GM12864 (cell line): ENCODE results near the gene GNG4.
A peak's percentile ranks its signal among the peaks of the same experiment; 100 is the strongest.

Experiments
- DNase-seq: peaks from one replicate; pipeline ENCODE4 v3.0.0-alpha.2; 2011; ENCODE audit warnings: low read depth
- H3K4me3 ChIP-seq: 2 replicates; pipeline ENCODE4 v1.5.1; 2011; ENCODE audit warnings: mild to moderate bottlenecking, low read depth, low read length, control low read depth
- TF ChIP-seq, protein P1 (sequence below): IDR thresholded peaks from 2 replicates; pipeline ENCODE4 v1.5.1; 2011; ENCODE audit warnings: low read depth, mild to moderate bottlenecking, moderate library complexity, low read length, control low read depth, inconsistent platforms; ENCODE audit errors: missing control alignments

Gene GNG4

DNA sequence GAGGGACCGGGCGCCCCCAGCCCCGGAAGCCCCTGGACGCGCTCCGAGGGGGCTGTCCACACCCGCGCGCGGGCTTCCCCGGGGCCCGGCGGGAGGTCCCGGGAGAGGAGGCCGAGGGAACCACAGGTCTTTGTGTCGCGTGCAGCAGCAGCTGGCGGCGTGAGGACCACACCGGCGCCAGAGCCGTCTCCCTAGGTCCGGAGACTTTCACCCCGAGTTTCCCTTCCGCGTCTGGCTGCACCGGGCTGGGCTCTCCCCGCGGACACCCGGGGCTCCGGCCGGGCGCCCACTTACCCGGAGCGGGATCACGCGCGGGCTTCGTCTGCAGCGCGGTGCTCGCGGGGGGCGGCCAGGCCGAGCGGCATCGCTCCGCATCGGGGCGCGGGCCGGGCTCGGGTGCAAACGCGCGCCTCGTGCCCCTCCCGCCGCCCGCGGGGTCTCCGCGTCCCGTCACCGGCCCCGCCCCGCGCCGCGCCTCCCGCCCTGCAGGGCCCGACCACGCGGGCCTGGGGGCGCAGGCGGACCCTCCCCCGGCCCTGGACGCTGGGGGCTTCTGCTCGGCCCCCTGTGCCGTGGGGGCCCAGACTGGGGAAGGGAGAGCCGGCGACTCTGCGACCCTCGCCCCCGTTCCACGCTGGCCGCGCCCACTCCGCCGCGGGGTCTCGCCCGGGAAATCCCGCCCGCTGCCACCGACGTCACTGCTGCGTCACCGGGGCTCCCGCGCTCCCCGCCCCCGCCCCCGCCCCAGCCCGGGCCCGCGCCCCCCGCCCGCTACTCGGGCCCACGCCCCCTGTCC lies at the start of gene GNG4:
Gene GNG4, minus strand, starts transcription at position 417 of the 796 bp plus-strand sequence. CDS start 65,946 bp downstream, outside the sequence.
- TF ChIP-seq, protein P1, sequence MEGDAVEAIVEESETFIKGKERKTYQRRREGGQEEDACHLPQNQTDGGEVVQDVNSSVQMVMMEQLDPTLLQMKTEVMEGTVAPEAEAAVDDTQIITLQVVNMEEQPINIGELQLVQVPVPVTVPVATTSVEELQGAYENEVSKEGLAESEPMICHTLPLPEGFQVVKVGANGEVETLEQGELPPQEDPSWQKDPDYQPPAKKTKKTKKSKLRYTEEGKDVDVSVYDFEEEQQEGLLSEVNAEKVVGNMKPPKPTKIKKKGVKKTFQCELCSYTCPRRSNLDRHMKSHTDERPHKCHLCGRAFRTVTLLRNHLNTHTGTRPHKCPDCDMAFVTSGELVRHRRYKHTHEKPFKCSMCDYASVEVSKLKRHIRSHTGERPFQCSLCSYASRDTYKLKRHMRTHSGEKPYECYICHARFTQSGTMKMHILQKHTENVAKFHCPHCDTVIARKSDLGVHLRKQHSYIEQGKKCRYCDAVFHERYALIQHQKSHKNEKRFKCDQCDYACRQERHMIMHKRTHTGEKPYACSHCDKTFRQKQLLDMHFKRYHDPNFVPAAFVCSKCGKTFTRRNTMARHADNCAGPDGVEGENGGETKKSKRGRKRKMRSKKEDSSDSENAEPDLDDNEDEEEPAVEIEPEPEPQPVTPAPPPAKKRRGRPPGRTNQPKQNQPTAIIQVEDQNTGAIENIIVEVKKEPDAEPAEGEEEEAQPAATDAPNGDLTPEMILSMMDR = no peak
- peak within 1 kb of the TSS; percentile 46 for H3K4me3 ChIP-seq
- no peak for DNase-seq

DNA sequence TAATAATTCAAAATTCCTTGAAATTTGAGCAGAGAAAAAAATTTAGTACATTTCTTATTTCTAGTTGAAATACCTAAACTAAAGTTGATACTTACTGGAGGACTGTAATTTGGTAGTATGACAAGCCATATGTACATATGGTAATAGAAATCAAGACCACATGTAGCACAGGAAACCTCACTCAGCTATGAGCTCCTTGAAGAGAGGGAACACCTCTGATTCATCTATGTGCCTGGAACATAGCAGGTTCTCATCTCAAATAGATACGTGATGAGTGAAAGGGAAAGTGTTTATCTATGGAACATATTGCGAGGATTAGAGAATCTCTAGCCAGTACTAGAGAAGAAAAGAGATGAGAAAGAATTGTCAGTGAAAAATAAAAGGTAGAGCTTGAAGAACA lies 47.9 kb upstream of the GNG4 start:
- H3K4me3 ChIP-seq = no peak overlapping the region
- TF ChIP-seq, protein P1 = no peak
- no peak for DNase-seq

DNA sequence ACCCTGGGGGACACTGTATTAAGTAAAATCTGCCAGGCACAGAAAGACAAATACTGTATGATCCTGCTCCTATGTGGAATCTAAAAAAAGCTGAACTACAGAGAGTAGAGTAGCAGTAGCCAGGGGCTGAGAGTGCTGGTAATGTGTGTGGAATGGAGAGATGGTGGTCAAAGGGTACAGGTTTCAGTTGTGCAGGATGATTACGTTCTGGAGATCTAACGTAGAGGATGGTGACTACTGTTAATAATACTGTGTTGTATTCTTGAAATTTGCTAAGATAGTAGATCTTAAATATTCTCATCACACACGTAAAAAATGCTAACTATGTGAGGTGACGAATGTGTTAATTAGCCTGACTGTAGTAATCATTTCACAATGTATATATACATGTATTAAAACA lies 39.8 kb upstream of the GNG4 start:
- DNase-seq = no peak
- TF ChIP-seq, protein P1 = no peak
- H3K4me3 ChIP-seq = no peak overlapping the region

DNA sequence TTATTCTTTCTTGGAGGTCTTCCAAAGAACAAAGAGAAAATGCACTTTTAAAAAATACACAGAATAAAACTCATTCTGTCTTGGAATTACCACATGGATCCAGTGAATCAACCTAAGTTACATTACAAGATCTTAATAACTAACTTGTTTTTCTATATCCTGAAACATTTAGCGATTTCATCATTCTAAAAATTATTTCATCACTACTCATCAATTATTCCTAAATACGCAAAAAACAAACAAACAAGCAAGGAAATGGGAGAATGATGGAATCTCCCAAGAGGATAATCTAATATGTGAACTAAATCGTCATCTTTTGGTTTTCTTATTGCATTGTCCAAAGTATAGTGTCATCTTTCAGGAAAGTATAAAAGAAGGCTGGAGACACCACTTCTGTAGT lies 38.5 kb upstream of the GNG4 start:
- no peak for DNase-seq
- no peak overlapping the region for H3K4me3 ChIP-seq
- TF ChIP-seq, protein P1 = no peak

DNA sequence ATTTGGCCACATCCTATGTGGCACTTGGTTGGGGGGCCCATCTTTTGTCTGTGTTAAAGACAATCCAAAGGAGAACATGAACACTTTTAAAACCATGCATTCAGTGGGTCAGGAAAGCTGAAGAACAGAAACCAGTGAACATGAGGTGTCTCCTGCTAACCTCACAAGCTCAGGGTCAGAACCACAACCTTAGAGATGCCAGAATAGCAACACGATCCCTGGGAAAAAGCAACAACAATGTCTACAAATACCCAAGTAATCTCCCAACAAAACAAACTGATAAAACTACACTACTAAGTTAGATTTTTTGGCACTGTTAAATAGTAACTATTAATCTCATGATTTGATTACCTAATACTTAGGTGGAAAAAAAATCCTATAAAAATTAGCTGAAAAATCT lies 34.1 kb upstream of the GNG4 start:
- no peak overlapping the region for H3K4me3 ChIP-seq
- TF ChIP-seq, protein P1 = no peak
- DNase-seq = no peak

DNA sequence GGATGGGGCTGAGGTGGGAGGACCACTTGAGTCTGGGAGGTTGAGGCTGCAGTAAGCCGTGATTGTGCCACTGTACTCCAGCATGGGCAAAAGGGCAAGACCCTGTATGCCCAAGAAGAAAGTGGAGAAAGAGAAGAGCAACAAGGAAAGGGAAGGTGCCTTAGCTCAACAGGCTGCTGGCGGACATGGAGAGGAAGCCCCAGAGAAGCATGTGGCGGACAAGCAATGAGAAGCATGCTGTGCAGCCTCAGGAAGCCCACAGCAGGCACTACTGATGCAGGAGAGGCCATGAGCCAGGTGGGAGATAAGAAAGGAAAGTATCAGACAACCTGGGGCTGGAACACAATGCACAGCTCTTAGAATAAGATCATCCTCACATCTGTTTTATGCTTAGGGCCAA lies 32.6 kb upstream of the GNG4 start:
- DNase-seq = no peak
- TF ChIP-seq, protein P1 = no peak
- H3K4me3 ChIP-seq = no peak overlapping the region

DNA sequence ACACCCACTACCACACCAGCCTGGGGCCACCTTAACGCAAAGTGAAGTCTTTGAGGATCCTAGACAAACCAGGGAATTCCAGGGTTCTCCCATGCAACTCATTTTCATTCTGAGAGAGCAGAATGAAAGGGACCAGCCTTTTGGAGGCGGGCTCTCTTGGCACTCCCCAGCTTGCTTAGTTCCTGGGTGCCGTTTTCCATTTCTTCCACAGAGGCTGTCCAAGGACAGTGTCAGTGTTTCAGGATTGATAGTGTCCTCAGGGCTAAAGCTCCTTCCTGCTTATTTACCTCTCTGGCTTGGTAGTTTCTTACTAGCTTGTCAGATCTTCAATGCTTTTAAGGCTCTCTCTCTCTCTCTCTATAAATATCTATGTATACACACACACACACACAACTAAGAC lies 30.1 kb upstream of the GNG4 start:
- H3K4me3 ChIP-seq = no peak overlapping the region
- DNase-seq = no peak
- TF ChIP-seq, protein P1 = no peak
